HG03571 (cell line): ENCODE measurements around the gene CD86.

Experiments used
- ATAC-seq: cut with Tn5 transposase; IDR thresholded peaks from one replicate; pipeline ENCODE4 v1.9.1; 2021; ENCODE audit not compliant: unreplicated experiment

The CD86 gene

DNA sequence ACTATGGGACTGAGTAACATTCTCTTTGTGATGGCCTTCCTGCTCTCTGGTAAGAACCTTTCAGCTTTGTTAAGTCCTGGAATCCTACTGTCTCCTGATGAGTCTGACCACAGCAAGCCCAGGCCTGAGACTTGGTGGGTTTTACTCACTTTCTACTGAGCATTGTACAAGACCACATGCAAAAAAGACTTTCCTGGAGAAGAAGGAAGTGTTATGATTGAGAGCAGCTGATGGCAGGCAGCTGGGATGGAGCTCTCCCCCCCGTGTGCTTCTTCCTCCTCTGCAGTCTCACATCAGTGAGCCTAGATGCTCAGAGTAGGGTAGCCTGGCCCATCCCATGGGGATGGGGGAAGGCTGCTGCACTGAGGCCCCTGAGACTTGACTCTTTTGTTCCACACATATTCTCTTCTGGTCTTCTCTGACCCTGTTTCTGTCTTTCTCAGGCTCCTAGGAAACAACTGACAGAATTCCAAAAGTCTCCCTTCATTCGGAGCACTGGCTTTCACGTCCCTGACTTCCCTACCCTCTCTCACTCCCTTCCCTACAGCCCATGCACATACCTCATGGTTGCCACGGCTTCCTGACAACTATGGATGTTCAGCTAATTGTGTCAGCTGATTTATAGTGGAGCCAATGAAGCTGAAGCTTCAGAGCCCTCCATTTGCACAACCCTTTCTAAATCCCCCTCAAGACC is 36.6 kb downstream of the CD86 start:
- ATAC-seq, result peak; percentile 47

- ATAC-seq, result no peak
These were observed 37.5 kb downstream of the CD86 start for GRCh38 chr3:122092460-122093165.

DNA sequence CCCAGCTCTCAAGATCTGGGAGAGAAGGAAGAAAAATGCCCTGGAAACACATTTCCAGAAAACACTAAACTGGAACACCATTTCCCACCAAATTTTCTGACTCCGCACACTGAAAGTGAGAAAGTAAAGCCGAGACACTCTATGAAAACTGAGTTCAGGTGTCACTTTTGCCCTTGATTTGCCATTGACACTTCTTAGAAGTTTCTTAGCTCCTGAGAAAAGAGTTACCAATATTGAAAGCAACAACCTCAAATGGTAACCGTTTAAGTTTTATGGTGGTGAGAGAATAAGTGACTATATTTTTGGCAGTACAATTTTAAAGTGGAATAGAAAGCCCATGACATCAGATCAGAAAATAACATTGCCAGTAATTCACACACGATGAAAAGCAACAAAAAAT is 39.0 kb downstream of the CD86 start:
- peak; percentile 33 for ATAC-seq

- no peak for ATAC-seq
These were observed 39.5 kb downstream of the CD86 start for GRCh38 chr3:122094693-122095092.

GRCh38 chr3:122097141-122097540 is 42.0 kb downstream of the CD86 start:
- no peak for ATAC-seq

- ATAC-seq, result no peak
These were observed 43.4 kb downstream of the CD86 start for GRCh38 chr3:122098611-122099010.

GRCh38 chr3:122099255-122099654 is 44.1 kb downstream of the CD86 start:
- ATAC-seq, result no peak

DNA sequence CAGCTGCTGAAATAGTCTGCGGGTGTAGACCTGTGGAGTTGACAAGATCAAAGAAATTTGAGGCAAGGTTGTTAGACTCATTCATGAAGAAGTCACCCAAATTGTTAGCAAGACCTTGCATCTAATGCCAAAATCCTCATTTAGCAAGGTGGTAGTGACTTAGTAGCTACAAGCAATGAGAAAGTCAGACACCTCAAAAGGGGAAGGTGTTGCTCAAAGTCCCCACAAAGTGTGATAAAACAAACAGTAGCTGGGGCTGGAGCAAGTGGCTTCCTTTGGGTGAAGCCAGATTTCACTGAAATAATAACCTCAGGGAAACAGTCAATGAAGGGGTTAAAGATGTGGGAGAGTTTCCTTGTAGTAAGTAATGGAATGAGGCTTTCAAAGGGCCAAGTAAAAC is 44.9 kb downstream of the CD86 start:
- no peak for ATAC-seq

- peak; percentile 39 for ATAC-seq
These were observed 45.7 kb downstream of the CD86 start for GRCh38 chr3:122100591-122101463.

DNA sequence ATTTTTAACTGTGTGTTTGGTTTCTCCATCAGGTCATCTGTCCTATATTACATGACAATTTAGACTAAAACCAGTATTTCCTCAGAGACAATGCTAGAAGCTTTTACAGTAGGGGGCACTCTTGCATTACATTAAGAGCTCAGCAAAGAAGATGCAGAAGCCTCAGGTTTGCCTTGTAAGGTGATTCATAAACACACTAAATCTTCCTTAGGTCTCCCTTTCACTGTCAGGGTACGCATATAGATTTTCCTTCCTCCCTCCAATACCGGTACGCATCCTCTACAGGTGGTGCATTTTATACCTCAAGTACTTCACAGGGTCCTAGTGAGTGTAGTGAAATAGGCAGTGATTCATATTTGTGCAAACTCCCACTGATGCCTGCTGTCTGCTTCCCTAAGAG is 46.5 kb downstream of the CD86 start:
- ATAC-seq, result peak; percentile 30

GRCh38 chr3:122102191-122102935 is 47.2 kb downstream of the CD86 start:
- peak; percentile 39 for ATAC-seq

DNA sequence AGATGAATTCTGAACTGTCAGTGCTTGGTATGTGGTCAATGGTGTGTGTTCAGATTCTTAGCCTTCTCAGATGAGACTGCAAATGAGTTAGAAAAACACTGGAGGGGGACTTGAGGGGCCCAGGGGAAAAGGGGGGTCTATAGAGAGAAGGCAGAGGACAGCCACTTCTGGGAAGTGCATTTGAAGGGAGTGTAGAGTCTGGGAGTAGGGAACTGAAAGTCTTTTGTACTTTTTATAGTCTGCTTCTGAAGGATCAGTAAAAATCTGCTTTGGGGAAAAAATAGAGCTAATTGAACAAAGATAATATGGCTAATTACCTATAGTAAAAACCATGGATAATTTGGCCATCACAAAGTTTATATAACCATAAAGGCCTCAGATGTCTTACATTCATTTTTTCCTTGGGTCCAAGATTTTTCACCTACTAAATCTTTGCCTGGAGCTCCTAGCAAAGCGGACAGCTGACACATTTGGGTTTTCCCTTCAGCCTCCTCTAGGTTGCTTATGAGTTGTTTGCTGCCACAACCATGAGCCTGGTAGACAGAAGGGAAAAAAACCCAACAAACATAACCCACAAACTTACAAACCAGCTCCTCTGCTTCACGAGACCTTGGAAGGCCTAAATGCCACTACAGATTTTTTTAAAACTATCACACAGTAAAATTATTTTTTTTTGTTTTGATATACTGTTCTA is 48.8 kb downstream of the CD86 start:
- ATAC-seq, result no peak

DNA sequence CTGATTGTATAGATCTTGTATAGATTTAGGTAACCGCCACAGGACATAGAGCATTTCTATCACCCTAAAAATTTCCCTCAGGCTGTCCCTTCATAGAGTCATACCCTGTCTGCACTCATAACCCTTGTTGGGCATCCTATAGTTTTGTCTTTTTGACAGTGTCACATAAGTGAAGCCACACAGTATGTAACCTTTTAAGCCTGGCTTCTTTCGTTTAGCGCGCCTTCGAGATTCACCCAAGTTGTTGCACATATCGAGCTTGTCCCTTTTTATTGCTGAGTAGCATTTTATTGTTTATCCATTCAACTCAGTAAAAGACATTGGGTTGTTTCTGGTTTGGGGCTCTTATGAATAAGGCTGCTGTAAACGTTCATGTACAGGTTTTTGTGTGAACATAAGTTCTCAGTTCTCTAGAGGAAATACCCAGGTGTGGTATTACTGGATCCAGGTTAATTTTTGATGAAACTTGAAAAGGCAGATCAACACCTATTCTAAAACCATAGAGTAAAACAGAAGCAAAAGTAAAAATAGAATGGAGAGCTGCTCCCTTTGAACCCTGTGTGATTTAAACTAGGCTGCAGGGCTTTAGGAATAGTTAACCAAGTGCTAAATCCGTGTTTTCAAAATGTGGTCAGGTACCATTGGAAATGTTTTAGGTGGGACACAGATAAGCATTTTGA is 49.5 kb downstream of the CD86 start:
- peak; percentile 23 for ATAC-seq

DNA sequence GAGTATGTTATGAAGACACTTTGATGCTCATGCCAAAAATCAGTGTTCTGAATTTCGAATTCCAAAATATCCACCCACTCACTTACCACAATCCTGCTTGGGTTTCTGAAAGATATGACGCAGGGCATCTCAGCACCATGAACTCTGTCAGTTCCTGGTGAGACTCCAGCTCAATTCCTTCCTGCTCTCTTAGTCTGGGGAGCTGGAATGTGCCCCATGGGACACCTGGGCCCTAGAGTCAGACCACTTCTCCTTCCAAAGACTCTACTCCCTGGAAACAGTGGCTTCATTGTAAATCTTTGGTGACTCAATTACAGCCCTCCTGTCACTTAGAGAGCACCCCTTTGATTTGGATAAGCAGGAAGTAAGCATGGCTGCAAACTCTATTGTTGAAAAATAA is 50.5 kb downstream of the CD86 start:
- ATAC-seq, result no peak

DNA sequence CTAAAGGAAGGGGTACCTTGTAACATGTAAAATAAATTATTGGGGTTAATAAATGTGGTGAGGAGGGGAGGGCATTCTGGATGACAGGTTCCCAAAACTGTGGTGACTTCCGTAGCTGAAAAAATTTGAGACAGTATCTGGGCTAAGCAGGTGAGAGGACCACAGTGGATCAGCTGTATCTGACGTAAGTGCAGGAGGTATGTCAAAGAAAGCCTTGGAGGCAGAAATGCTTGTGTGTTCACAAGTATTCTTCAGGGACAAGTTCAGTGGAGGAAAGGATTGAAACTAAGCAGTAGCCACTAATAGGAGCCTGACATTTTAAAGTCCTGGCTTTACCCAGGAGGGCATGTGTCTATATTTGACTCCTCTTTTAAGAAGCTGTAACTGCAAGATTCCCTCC is 52.0 kb downstream of the CD86 start:
- no peak for ATAC-seq

DNA sequence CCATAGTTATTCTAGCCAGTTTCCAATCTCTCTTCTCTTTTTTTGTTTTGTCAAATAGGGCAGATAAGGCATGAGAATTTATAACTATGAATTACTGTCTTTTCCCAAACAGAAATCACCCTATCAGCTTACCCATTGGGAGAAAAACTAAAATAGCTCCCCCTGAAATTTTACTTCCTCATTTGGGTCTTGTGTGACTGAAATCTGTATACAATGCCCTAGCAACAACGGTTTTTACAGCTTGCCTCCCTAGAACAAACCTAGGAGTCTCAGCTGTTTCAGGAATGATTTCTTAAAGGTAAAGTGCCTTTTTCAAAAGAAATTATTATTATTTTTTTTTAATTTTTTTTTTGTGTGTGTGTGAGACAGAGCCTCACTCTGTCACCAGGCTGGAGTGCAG is 56.8 kb downstream of the CD86 start:
- ATAC-seq, result no peak

DNA sequence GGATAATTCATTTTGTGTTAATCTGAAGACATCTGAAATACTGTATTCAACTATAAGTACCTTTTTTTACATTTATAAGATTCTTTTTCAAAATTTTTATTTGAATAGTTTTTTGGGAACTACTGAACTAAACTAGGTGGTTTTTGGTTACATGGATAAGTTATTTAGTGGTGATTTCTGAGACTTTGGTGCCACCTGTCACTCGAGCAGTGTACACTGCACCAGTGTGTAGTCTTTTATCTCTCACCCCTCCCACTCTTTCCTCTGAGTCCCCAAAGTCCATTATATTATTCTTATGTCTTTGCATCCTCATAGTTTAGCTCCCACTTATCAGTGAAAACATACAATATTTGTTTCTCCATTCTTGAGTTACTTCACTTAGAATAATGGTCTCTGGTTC is 57.6 kb downstream of the CD86 start:
- ATAC-seq, result no peak

- no peak for ATAC-seq
These were observed 68.7 kb downstream of the CD86 start for GRCh38 chr3:122123850-122124249.

- ATAC-seq, result no peak
These were observed 77.9 kb downstream of the CD86 start for GRCh38 chr3:122132949-122133540.

DNA sequence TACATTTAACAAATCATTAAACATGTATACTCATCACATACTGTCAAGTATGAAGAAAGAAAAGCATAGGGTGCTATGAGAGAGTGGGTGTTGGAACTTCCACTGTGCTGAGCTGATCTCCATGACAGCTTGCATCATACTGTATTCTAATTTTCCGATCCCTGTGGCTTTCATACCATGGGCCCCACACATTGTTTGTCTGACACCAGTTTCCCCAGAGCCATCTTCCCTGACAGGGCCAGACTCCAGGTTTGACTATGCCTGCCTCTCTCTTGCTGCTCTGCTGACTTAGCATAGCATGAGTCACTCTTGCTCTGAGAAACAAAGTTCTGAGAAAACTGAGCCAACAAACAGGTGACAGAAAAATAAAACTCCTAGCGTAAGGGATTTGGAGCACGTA is 91.3 kb downstream of the CD86 start:
- no peak for ATAC-seq
